ENCODE results near the gene HMX2. TPM values are rescaled to one million over a fixed set of nuclear protein-coding genes. Genes with fewer than 3 reads are reported as not detected.

The HMX2 gene
- total RNA-seq, result not detected
- not detected for polyA plus RNA-seq
- long read RNA-seq, donor 1, partial matches to known transcripts, result 0 of 1 reads
- long read RNA-seq, donor 1, other reads (novel, unspliced or antisense), result 0 of 1 reads
- long read RNA-seq, donor 2, partial matches to known transcripts, result 0 of 2 reads
- long read RNA-seq, donor 2, other reads (novel, unspliced or antisense), result 0 of 2 reads
- long read RNA-seq, donor 3, result 0 reads
- long read RNA-seq, donor 4, result 0 reads
- long read RNA-seq, donor 5, result 0 reads
- long read RNA-seq, donor 6, result 0 reads
- long read RNA-seq, donor 7, result 0 reads
- long read RNA-seq, donor 8, result 0 reads
- long read RNA-seq, donor 9, result 0 reads
- long read RNA-seq, donor 10, result 0 reads

- H3K4me1 ChIP-seq, result peaks cover 11 to 75% (median 54%) of the 10 kb centered on the region in 4 donors
- no peaks in the 10 kb centered on the region for H3K36me3 ChIP-seq
- no peak for TF ChIP-seq CTCF (IDR thresholded peaks at IDR 0.05)
- TF ChIP-seq POLR2AphosphoS5 (IDR thresholded peaks at IDR 0.05), result no peak
- TF ChIP-seq POLR2A (IDR thresholded peaks at IDR 0.05), result no peak
- no peak for TF ChIP-seq EP300 (IDR thresholded peaks at IDR 0.05)
- WGBS, 5 donors, result 2 to 8% (median 3%) methylated on average over 21 to 64 of the region's 64 CpGs
- peak in 1 of 2 donors; percentile 56 for DNase-seq
- no peak within 1 kb of the TSS for H3K27ac ChIP-seq
- peak within 1 kb of the TSS; percentile 7 to 43 (median 10) for H3K4me3 ChIP-seq
- no peaks in the 10 kb centered on the region for H3K9me3 ChIP-seq
- H3K27me3 ChIP-seq, result peaks cover 83 to 100% (median 100%) of the 10 kb centered on the region in 3 donors
- intact Hi-C loops (cut with DNase I; ENCODE audit: low total_unique reads), result no loop called here
Observed at GRCh38 chr10:123147635-123148413, at the start of gene HMX2. TSS of gene HMX2 (plus strand) at chr10:123148136. CDS start at chr10:123148379, 243 bp downstream.

- 58 to 74% (median 70%) methylated on average over 7 of the region's 7 CpGs for WGBS, 5 donors
- TF ChIP-seq CTCF (IDR thresholded peaks at IDR 0.05) (no peak), POLR2A (IDR thresholded peaks at IDR 0.05) (no peak), EP300 (IDR thresholded peaks at IDR 0.05) (no peak), POLR2AphosphoS5 (IDR thresholded peaks at IDR 0.05) (no peak)
- DNase-seq, result no peak
- Histone ChIP-seq H3K4me3 (no peak overlapping the region), H3K27ac (no peak overlapping the region), H3K4me1 (no peaks in the 10 kb centered on the region), H3K36me3 (no peaks in the 10 kb centered on the region), H3K9me3 (no peaks in the 10 kb centered on the region), H3K27me3 (peaks cover 0 to 41% (median 5%) of the 10 kb centered on the region in 3 donors)
- intact Hi-C loops (cut with DNase I; ENCODE audit: low total_unique reads), result no loop called here
Observed at GRCh38 chr10:123100030-123100762, 47.7 kb upstream of the HMX2 start.

GRCh38 chr10:123101872-123102271 lies 46.1 kb upstream of the HMX2 start:
- TF ChIP-seq EP300 (IDR thresholded peaks at IDR 0.05) (no peak), POLR2AphosphoS5 (IDR thresholded peaks at IDR 0.05) (no peak), CTCF (IDR thresholded peaks at IDR 0.05) (no peak), POLR2A (IDR thresholded peaks at IDR 0.05) (no peak)
- peak in 1 of 2 donors; percentile 6 for DNase-seq
- Histone ChIP-seq H3K36me3 (no peaks in the 10 kb centered on the region), H3K27ac (no peak overlapping the region), H3K4me1 (no peaks in the 10 kb centered on the region), H3K4me3 (no peak overlapping the region), H3K27me3 (peaks cover 0 to 45% (median 5%) of the 10 kb centered on the region in 3 donors), H3K9me3 (no peaks in the 10 kb centered on the region)
- intact Hi-C loops (cut with DNase I; ENCODE audit: low total_unique reads), result no loop called here
- WGBS, 5 donors, result 53 to 60% (median 58%) methylated on average over 9 of the region's 9 CpGs

GRCh38 chr10:123102673-123103072 lies 45.3 kb upstream of the HMX2 start:
- H3K27ac ChIP-seq, result no peak overlapping the region
- no peaks in the 10 kb centered on the region for H3K9me3 ChIP-seq
- H3K4me3 ChIP-seq, result no peak overlapping the region
- 19 to 55% (median 40%) methylated on average over 1 to 2 of the region's 2 CpGs for WGBS, 5 donors
- intact Hi-C loops (cut with DNase I; ENCODE audit: low total_unique reads), result no loop called here
- no peaks in the 10 kb centered on the region for H3K4me1 ChIP-seq
- no peaks in the 10 kb centered on the region for H3K36me3 ChIP-seq
- H3K27me3 ChIP-seq, result peaks cover 0 to 38% (median 5%) of the 10 kb centered on the region in 3 donors
- DNase-seq, result no peak
- TF ChIP-seq EP300 (IDR thresholded peaks at IDR 0.05) (no peak), POLR2A (IDR thresholded peaks at IDR 0.05) (no peak), POLR2AphosphoS5 (IDR thresholded peaks at IDR 0.05) (no peak), CTCF (IDR thresholded peaks at IDR 0.05) (no peak)

Measured in stomach (tissue), 19 donors.